Measurements from ENCODE around the gene GRHL1. TPM values are rescaled to one million over a fixed set of nuclear protein-coding genes. Genes with fewer than 3 reads are reported as not detected.
"Not testable (repeated sequence)": the region's sequence is repeated elsewhere in the genome, so short reads cannot be mapped to it uniquely, and the experiment has no call there.

The GRHL1 gene
- under 1 TPM; 0.69 to 0.79 TPM for total RNA-seq

GRCh38 chr2:9951522-9952285 lies at the start of gene GRHL1:
TSS of gene GRHL1 (plus strand) at chr2:9951693. CDS start at chr2:9951834, 141 bp downstream.
- Mint-ChIP-seq H3K4me1 (ENCODE audit: low read depth) (peaks cover 2% of the 10 kb centered on the region), H3K4me3 (peak within 1 kb of the TSS; percentile 75), H3K36me3 (ENCODE audit: low read depth) (no peaks in the 10 kb centered on the region), H3K27me3 (ENCODE audit: low read depth) (peaks cover 32% of the 10 kb centered on the region), H3K27ac (no peak within 1 kb of the TSS), H3K9me3 (no peaks in the 10 kb centered on the region)
- CTCF ChIA-PET = interaction anchor here (1.0 kb wide), 1 partner anchor 152 kb away, joined by 5 read pairs; no protein-coding TSS in a partner anchor
- peak; percentile 88 for DNase-seq
- intact Hi-C loops (cut with micrococcal nuclease) = loop anchor here (1.0 to 10.0 kb wide), 6 partner anchors 25 to 498 kb away; partner anchors contain the start of gene TAF1B

- no peak for DNase-seq
- Mint-ChIP-seq H3K4me1 (ENCODE audit: low read depth) (no peaks in the 10 kb centered on the region), H3K9me3 (no peaks in the 10 kb centered on the region), H3K27me3 (ENCODE audit: low read depth) (no peaks in the 10 kb centered on the region), H3K36me3 (ENCODE audit: low read depth) (peaks cover 3% of the 10 kb centered on the region), H3K4me3 (no peak overlapping the region), H3K27ac (no peak overlapping the region)
- CTCF ChIA-PET = no interaction called here
- intact Hi-C loops (cut with micrococcal nuclease) = no loop called here
Observed at GRCh38 chr2:9905413-9905812, 46.1 kb upstream of the GRHL1 start.

GRCh38 chr2:9907402-9907801 lies 44.1 kb upstream of the GRHL1 start:
- peaks cover 3% of the 10 kb centered on the region for H3K36me3 Mint-ChIP-seq (ENCODE audit: low read depth)
- CTCF ChIA-PET = no interaction called here

GRCh38 chr2:9908639-9909038 lies 42.9 kb upstream of the GRHL1 start:
- intact Hi-C loops (cut with micrococcal nuclease) = no loop called here
- CTCF ChIA-PET = no interaction called here
- no peak for DNase-seq
- H3K4me3 Mint-ChIP-seq = no peak overlapping the region
- H3K9me3 Mint-ChIP-seq = no peaks in the 10 kb centered on the region
- H3K4me1 Mint-ChIP-seq (ENCODE audit: low read depth) = no peaks in the 10 kb centered on the region
- peaks cover 6% of the 10 kb centered on the region for H3K36me3 Mint-ChIP-seq (ENCODE audit: low read depth)
- H3K27me3 Mint-ChIP-seq (ENCODE audit: low read depth) = no peaks in the 10 kb centered on the region
- no peak overlapping the region for H3K27ac Mint-ChIP-seq

More at GRCh38 chr2:9907402-9907801, 44.1 kb upstream of the GRHL1 start:
- H3K27me3 Mint-ChIP-seq (ENCODE audit: low read depth) = no peaks in the 10 kb centered on the region
- DNase-seq = no peak
- intact Hi-C loops (cut with micrococcal nuclease) = no loop called here
- H3K27ac Mint-ChIP-seq = no peak overlapping the region
- no peaks in the 10 kb centered on the region for H3K9me3 Mint-ChIP-seq
- no peak overlapping the region for H3K4me3 Mint-ChIP-seq
- no peaks in the 10 kb centered on the region for H3K4me1 Mint-ChIP-seq (ENCODE audit: low read depth)

- peaks cover 9% of the 10 kb centered on the region for H3K36me3 Mint-ChIP-seq (ENCODE audit: low read depth)
- intact Hi-C loops (cut with micrococcal nuclease) = no loop called here
- H3K4me3 Mint-ChIP-seq = no peak overlapping the region
- DNase-seq = no peak
- peaks cover 2% of the 10 kb centered on the region for H3K4me1 Mint-ChIP-seq (ENCODE audit: low read depth)
- H3K27me3 Mint-ChIP-seq (ENCODE audit: low read depth) = no peaks in the 10 kb centered on the region
- CTCF ChIA-PET = interaction anchor here (0.6 to 0.7 kb wide), 2 partner anchors 75 to 670 kb away, joined by 4 to 5 read pairs; no protein-coding TSS in a partner anchor
- H3K9me3 Mint-ChIP-seq = no peaks in the 10 kb centered on the region
- H3K27ac Mint-ChIP-seq = no peak overlapping the region
Observed at GRCh38 chr2:9909106-9909505, 42.4 kb upstream of the GRHL1 start.

- H3K27me3 Mint-ChIP-seq (ENCODE audit: low read depth) = no peaks in the 10 kb centered on the region
- intact Hi-C loops (cut with micrococcal nuclease) = no loop called here
- CTCF ChIA-PET = interaction anchor here (1.0 to 1.4 kb wide), 2 partner anchors 68 to 74 kb away, joined by 5 to 6 read pairs; no protein-coding TSS in a partner anchor
Observed at GRCh38 chr2:9910699-9911098, 40.8 kb upstream of the GRHL1 start.

GRCh38 chr2:9912468-9912867 lies 39.0 kb upstream of the GRHL1 start:
- H3K4me1 Mint-ChIP-seq (ENCODE audit: low read depth) = peaks cover 9% of the 10 kb centered on the region
- intact Hi-C loops (cut with micrococcal nuclease) = no loop called here
- CTCF ChIA-PET = no interaction called here
- H3K36me3 Mint-ChIP-seq (ENCODE audit: low read depth) = peaks cover 12% of the 10 kb centered on the region
- H3K27ac Mint-ChIP-seq = no peak overlapping the region
- H3K27me3 Mint-ChIP-seq (ENCODE audit: low read depth) = no peaks in the 10 kb centered on the region
- DNase-seq = no peak
- H3K9me3 Mint-ChIP-seq = no peaks in the 10 kb centered on the region
- no peak overlapping the region for H3K4me3 Mint-ChIP-seq

More at GRCh38 chr2:9910699-9911098, 40.8 kb upstream of the GRHL1 start:
- Mint-ChIP-seq H3K27ac (no peak overlapping the region), H3K4me1 (ENCODE audit: low read depth) (peaks cover 9% of the 10 kb centered on the region), H3K36me3 (ENCODE audit: low read depth) (peaks cover 15% of the 10 kb centered on the region), H3K9me3 (no peaks in the 10 kb centered on the region), H3K4me3 (no peak overlapping the region)
- DNase-seq = no peak

GRCh38 chr2:9914384-9915065 lies 37.0 kb upstream of the GRHL1 start:
- intact Hi-C loops (cut with micrococcal nuclease) = no loop called here
- no peak overlapping the region for H3K27ac Mint-ChIP-seq
- CTCF ChIA-PET = interaction anchor here (1.0 to 1.6 kb wide), 2 partner anchors 70 to 100 kb away, joined by 3 read pairs; no protein-coding TSS in a partner anchor

GRCh38 chr2:9918275-9918674 lies 33.2 kb upstream of the GRHL1 start:
- DNase-seq = no peak
- Mint-ChIP-seq H3K4me1 (ENCODE audit: low read depth) (peaks cover 9% of the 10 kb centered on the region), H3K9me3 (no peaks in the 10 kb centered on the region), H3K27me3 (ENCODE audit: low read depth) (no peaks in the 10 kb centered on the region), H3K36me3 (ENCODE audit: low read depth) (peaks cover 22% of the 10 kb centered on the region), H3K27ac (no peak overlapping the region), H3K4me3 (no peak overlapping the region)
- intact Hi-C loops (cut with micrococcal nuclease) = no loop called here
- CTCF ChIA-PET = interaction anchor here (0.8 kb wide), 1 partner anchor 129 kb away, joined by 3 read pairs; no protein-coding TSS in a partner anchor

More at GRCh38 chr2:9914384-9915065, 37.0 kb upstream of the GRHL1 start:
- DNase-seq = peak; percentile 57
- Mint-ChIP-seq H3K4me1 (ENCODE audit: low read depth) (peaks cover 9% of the 10 kb centered on the region), H3K9me3 (no peaks in the 10 kb centered on the region), H3K27me3 (ENCODE audit: low read depth) (no peaks in the 10 kb centered on the region), H3K36me3 (ENCODE audit: low read depth) (peaks cover 14% of the 10 kb centered on the region), H3K4me3 (no peak overlapping the region)

- Mint-ChIP-seq H3K4me3 (no peak overlapping the region), H3K27me3 (ENCODE audit: low read depth) (no peaks in the 10 kb centered on the region), H3K9me3 (no peaks in the 10 kb centered on the region), H3K36me3 (ENCODE audit: low read depth) (peaks cover 15% of the 10 kb centered on the region), H3K4me1 (ENCODE audit: low read depth) (peaks cover 3% of the 10 kb centered on the region), H3K27ac (no peak overlapping the region)
- CTCF ChIA-PET = interaction anchor here (0.9 kb wide), 1 partner anchor 326 kb away, joined by 3 read pairs; no protein-coding TSS in a partner anchor
- no peak for DNase-seq
- intact Hi-C loops (cut with micrococcal nuclease) = no loop called here
Observed at GRCh38 chr2:9919512-9919911, 32.0 kb upstream of the GRHL1 start.

GRCh38 chr2:9927020-9927419 lies 24.5 kb upstream of the GRHL1 start:
- H3K36me3 Mint-ChIP-seq (ENCODE audit: low read depth) = peaks cover 54% of the 10 kb centered on the region
- DNase-seq; H3K4me3 Mint-ChIP-seq; H3K9me3 Mint-ChIP-seq; intact Hi-C loops (cut with micrococcal nuclease); H3K4me1 Mint-ChIP-seq (ENCODE audit: low read depth); CTCF ChIA-PET; H3K27me3 Mint-ChIP-seq (ENCODE audit: low read depth); H3K27ac Mint-ChIP-seq: not testable (repeated sequence)

- intact Hi-C loops (cut with micrococcal nuclease) = no loop called here
- peaks cover 10% of the 10 kb centered on the region for H3K36me3 Mint-ChIP-seq (ENCODE audit: low read depth)
- no peaks in the 10 kb centered on the region for H3K9me3 Mint-ChIP-seq
- no peak overlapping the region for H3K4me3 Mint-ChIP-seq
- H3K27ac Mint-ChIP-seq = no peak overlapping the region
- CTCF ChIA-PET = interaction anchor here (0.6 kb wide), 1 partner anchor 122 kb away, joined by 3 read pairs; no protein-coding TSS in a partner anchor
- no peaks in the 10 kb centered on the region for H3K4me1 Mint-ChIP-seq (ENCODE audit: low read depth)
- no peaks in the 10 kb centered on the region for H3K27me3 Mint-ChIP-seq (ENCODE audit: low read depth)
- no peak for DNase-seq
Observed at GRCh38 chr2:9937258-9937657, 14.2 kb upstream of the GRHL1 start.

Measured in activated naive CD4-positive, alpha-beta T cell treated with anti-CD3 and anti-CD28 coated beads for 36 hours (primary cell).